Measurements from ENCODE around the gene SUCLA2. TPM values are rescaled to one million over a fixed set of nuclear protein-coding genes. Genes with fewer than 3 reads are reported as not detected.

Gene SUCLA2
- total RNA-seq, 4 donors from 2014 or later = 37.2 to 91.6 (median 68.7) TPM

GRCh38 chr13:47934371-47934770 lies 66.7 kb downstream of the SUCLA2 start:
- no peak for TF ChIP-seq CTCF (IDR thresholded peaks at IDR 0.05)
- DNase-seq (ENCODE audit: low spot score) (no peak), ATAC-seq (ENCODE audit: low FRiP score) (no peak)

GRCh38 chr13:47932950-47933923 lies 67.8 kb downstream of the SUCLA2 start:
- ATAC-seq (ENCODE audit: low FRiP score) (no peak), DNase-seq (ENCODE audit: low spot score) (no peak)
- no peak for TF ChIP-seq CTCF (IDR thresholded peaks at IDR 0.05)

GRCh38 chr13:47930649-47931165 lies 70.4 kb downstream of the SUCLA2 start:
- DNase-seq (ENCODE audit: low spot score) (no peak), ATAC-seq (ENCODE audit: low FRiP score) (no peak)
- no peak for TF ChIP-seq CTCF (IDR thresholded peaks at IDR 0.05)

- DNase-seq (ENCODE audit: low spot score) (no peak), ATAC-seq (ENCODE audit: low FRiP score) (no peak)
- TF ChIP-seq CTCF (IDR thresholded peaks at IDR 0.05) = no peak
These were observed 71.9 kb downstream of the SUCLA2 start for GRCh38 chr13:47929156-47929555.

- no peak for DNase-seq (ENCODE audit: low spot score)
- TF ChIP-seq CTCF (IDR thresholded peaks at IDR 0.05) = no peak
- no peak for ATAC-seq (ENCODE audit: low FRiP score)
These were observed 84.0 kb downstream of the SUCLA2 start for GRCh38 chr13:47917022-47917574.

- no peak for DNase-seq (ENCODE audit: low spot score)
- TF ChIP-seq CTCF (IDR thresholded peaks at IDR 0.05) = no peak
- no peak for ATAC-seq (ENCODE audit: low FRiP score)
These were observed 92.7 kb downstream of the SUCLA2 start for GRCh38 chr13:47908197-47908902.

Data from omental fat pad (tissue), 4 donors.